BJ (cell line): ENCODE measurements around the gene PEA15. TPM values are rescaled to one million over a fixed set of nuclear protein-coding genes. Genes with fewer than 3 reads are reported as not detected.
A peak's percentile ranks its signal among the peaks of the same experiment; 100 is the strongest.

Experiments
- CTCF ChIA-PET: fragments of 350-600 bp; formaldehyde crosslinking; extraction: SDS; loops from one replicate; lab custom pipeline; 2021; ENCODE audit warnings: antibody characterized with exemption, inconsistent platforms; lab: Yijun Ruan, JAX
- POLR2A ChIA-PET: fragments of 300-600 bp; sonication (Branson Sonifier 250); formaldehyde crosslinking; extraction: SDS; loops from one replicate; lab custom pipeline; 2021; ENCODE audit warnings: antibody characterized with exemption; lab: Charles Lee
- DNase-seq: peaks from one replicate; pipeline ENCODE4 v3.0.0-alpha.2; 2011; ENCODE audit warnings: low read depth
- H3K27me3 ChIP-seq: 2 replicates; pipeline ENCODE4 v1.6.0; 2011; ENCODE audit warnings: low read length; ENCODE audit not compliant: control insufficient read depth, insufficient read depth
- H3K36me3 ChIP-seq: 2 replicates; pipeline ENCODE4 v1.5.1; 2011; ENCODE audit warnings: low read length; ENCODE audit not compliant: control insufficient read depth, insufficient read depth
- H3K4me3 ChIP-seq: 2 replicates; pipeline ENCODE4 v1.5.1; 2011; ENCODE audit warnings: low read depth, mild to moderate bottlenecking, control low read depth, low read length
- CTCF ChIP-seq: IDR thresholded peaks from 2 replicates; pipeline ENCODE4 v1.5.1; 2011; ENCODE audit warnings: low read depth, mild to moderate bottlenecking, control low read depth, inconsistent platforms, low read length, moderate library complexity; ENCODE audit not compliant: insufficient read depth
- polyA plus RNA-seq: library from polyadenylated mRNA; depleted of rRNA; stranded (reverse); fragments of >200 nt; gene quantifications from 2 replicates; pipeline ENCODE4 v1.2.3, GENCODE V29; 2011

The PEA15 gene
- polyA plus RNA-seq, 1 experiment = 1,035 TPM

- DNase-seq = peak; percentile 40
- ChIA-PET POLR2A (interaction anchor here (0.6 to 1.0 kb wide), 3 partner anchors 26 to 185 kb away, joined by 3 to 4 read pairs (median 3); no protein-coding TSS in a partner anchor), CTCF (interaction anchor here (0.7 to 6.1 kb wide), 41 partner anchors 9 to 416 kb away, joined by 3 to 113 read pairs (median 5); partner anchors contain the start of genes DCAF8, IGSF8 and PEX19)
- peak; percentile 94 for TF ChIP-seq CTCF
- Histone ChIP-seq H3K4me3 (no peak overlapping the region), H3K36me3 (no peaks in the 10 kb centered on the region), H3K27me3 (peaks cover 2% of the 10 kb centered on the region; the same call in 1 of the 2 replicates)
Observed at GRCh38 chr1:160193091-160193819, 11.9 kb upstream of the PEA15 start.

- Histone ChIP-seq H3K27me3 (peaks cover 2% of the 10 kb centered on the region; the same call in 1 of the 2 replicates), H3K4me3 (no peak overlapping the region), H3K36me3 (no peaks in the 10 kb centered on the region)
- TF ChIP-seq CTCF = no peak
- no peak for DNase-seq
- POLR2A ChIA-PET = interaction anchor here (0.6 to 1.0 kb wide), 3 partner anchors 25 to 184 kb away, joined by 3 to 4 read pairs (median 3); no protein-coding TSS in a partner anchor
- CTCF ChIA-PET = interaction anchor here (0.7 to 6.1 kb wide), 44 partner anchors 9 to 415 kb away, joined by 3 to 113 read pairs (median 5); partner anchors contain the start of genes DCAF8, IGSF8 and PEX19
Observed at GRCh38 chr1:160193832-160194736, 11.1 kb upstream of the PEA15 start.

- no peak for TF ChIP-seq CTCF
- DNase-seq = no peak
- Histone ChIP-seq H3K27me3 (peaks cover 2% of the 10 kb centered on the region; the same call in 1 of the 2 replicates), H3K4me3 (no peak overlapping the region), H3K36me3 (no peaks in the 10 kb centered on the region)
- ChIA-PET POLR2A (no interaction called here), CTCF (interaction anchor here (1.2 to 2.1 kb wide), 3 partner anchors 25 to 93 kb away, joined by 3 to 14 read pairs (median 8); no protein-coding TSS in a partner anchor)
Observed at GRCh38 chr1:160194737-160195059, 10.5 kb upstream of the PEA15 start.

GRCh38 chr1:160196143-160196542 lies 9.0 kb upstream of the PEA15 start:
- no peaks in the 10 kb centered on the region for H3K36me3 ChIP-seq
- ChIA-PET CTCF (interaction anchor here (0.8 to 2.1 kb wide), 5 partner anchors 8 to 95 kb away, joined by 3 to 14 read pairs (median 7); no protein-coding TSS in a partner anchor), POLR2A (no interaction called here)
- no peak for DNase-seq
- no peak overlapping the region for H3K4me3 ChIP-seq
- H3K27me3 ChIP-seq = peaks cover 2% of the 10 kb centered on the region; the same call in 1 of the 2 replicates
- TF ChIP-seq CTCF = no peak

- Histone ChIP-seq H3K36me3 (no peaks in the 10 kb centered on the region), H3K27me3 (peaks cover 2% of the 10 kb centered on the region; the same call in 1 of the 2 replicates), H3K4me3 (no peak overlapping the region)
- no peak for TF ChIP-seq CTCF
- ChIA-PET POLR2A (no interaction called here), CTCF (interaction anchor here (1.1 to 2.4 kb wide), 3 partner anchors 55 to 94 kb away, joined by 3 to 8 read pairs (median 7); no protein-coding TSS in a partner anchor)
- DNase-seq = no peak
Observed at GRCh38 chr1:160197231-160197630, 8.0 kb upstream of the PEA15 start.
